ENCODE results near the gene TUBA1B.
"Not testable (repeated sequence)": the region's sequence is repeated elsewhere in the genome, so short reads cannot be mapped to it uniquely, and the experiment has no call there.

TUBA1B gene

DNA sequence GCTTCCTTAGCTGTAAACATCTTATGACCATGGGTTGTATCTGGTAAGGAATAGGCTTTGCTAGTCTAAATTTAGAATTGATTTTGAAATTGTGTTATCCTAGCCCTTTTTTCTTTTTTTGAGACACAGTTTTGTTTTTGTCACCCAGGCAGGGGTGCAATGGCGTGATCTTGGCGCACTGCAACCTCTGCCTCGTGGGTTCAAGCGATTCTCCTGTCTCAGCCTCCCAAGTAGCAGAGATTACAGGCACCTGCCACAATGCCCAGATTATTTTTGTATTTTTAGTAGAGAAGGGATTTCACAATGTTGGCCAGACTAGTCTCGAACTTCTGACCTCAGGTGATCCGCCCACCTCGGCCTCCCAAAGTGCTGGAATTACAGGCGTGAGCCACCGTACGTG lies 2.4 kb upstream of the TUBA1B start:
- TF ChIP-seq, protein P1, sequence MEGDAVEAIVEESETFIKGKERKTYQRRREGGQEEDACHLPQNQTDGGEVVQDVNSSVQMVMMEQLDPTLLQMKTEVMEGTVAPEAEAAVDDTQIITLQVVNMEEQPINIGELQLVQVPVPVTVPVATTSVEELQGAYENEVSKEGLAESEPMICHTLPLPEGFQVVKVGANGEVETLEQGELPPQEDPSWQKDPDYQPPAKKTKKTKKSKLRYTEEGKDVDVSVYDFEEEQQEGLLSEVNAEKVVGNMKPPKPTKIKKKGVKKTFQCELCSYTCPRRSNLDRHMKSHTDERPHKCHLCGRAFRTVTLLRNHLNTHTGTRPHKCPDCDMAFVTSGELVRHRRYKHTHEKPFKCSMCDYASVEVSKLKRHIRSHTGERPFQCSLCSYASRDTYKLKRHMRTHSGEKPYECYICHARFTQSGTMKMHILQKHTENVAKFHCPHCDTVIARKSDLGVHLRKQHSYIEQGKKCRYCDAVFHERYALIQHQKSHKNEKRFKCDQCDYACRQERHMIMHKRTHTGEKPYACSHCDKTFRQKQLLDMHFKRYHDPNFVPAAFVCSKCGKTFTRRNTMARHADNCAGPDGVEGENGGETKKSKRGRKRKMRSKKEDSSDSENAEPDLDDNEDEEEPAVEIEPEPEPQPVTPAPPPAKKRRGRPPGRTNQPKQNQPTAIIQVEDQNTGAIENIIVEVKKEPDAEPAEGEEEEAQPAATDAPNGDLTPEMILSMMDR (IDR thresholded peaks at IDR 0.05; ENCODE audit: extremely low read depth, insufficient read depth, missing control alignments), result no peak
- no peak for DNase-seq (ENCODE audit: low spot score)
- in situ Hi-C loops (cut with MboI; ENCODE audit: low pct_unique_long_range_greater_than_20kb, low sequenced_read_pairs, unreplicated experiment), result no loop called here

DNA sequence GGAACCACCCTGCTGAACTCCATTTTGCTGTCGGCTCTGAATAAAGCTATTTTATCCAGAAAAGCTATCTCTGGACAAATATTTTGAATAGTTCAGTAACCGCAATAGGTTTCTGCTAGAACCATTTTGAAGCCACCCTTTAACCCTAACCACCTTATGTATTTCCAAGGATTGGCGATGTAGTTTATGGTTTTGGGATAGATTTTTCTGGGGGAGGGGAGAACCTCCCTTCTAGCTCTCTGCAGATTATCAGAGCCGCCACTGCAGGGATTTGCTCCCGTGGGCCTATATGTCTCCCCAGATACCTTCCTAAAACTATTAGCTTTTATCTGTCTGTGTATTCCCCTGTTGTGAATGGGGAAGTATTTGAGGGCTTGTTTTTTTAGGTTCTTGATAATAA lies 1.8 kb upstream of the TUBA1B start:
- TF ChIP-seq, protein P1 (IDR thresholded peaks at IDR 0.05; ENCODE audit: extremely low read depth, insufficient read depth, missing control alignments), result no peak
- in situ Hi-C loops (cut with MboI; ENCODE audit: low pct_unique_long_range_greater_than_20kb, low sequenced_read_pairs, unreplicated experiment), result no loop called here
- no peak for DNase-seq (ENCODE audit: low spot score)

DNA sequence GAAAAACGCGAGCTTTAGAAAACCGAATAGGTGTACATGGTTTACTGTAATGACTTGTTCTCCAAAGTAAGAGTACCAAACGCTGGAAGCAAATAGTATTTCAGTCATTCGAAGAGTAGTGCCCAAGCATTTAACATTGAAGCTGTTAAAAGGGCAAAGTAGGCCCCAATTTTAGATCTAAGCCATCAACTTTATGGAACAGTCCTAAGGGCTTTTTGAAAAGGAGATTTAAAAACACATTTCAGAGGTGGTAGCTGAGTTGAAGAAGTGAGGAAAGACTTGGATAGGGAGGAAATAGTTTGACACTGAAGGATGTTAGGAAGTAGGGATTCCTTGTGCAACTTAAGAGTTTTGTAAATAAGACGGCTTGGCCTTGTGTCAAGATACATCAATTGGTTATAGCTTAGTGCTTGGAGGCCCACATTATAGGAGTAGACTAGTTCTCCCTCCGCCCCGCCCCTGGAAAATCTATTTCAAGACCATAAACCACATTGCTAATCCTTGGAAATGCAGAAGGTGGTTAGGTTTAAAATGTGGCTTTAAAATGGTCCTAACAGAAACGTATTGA lies 783 bp upstream of the TUBA1B start:
- peak; percentile 28 for DNase-seq (ENCODE audit: low spot score)
- TF ChIP-seq, protein P1 (IDR thresholded peaks at IDR 0.05; ENCODE audit: extremely low read depth, insufficient read depth, missing control alignments), result no peak
- in situ Hi-C loops (cut with MboI; ENCODE audit: low pct_unique_long_range_greater_than_20kb, low sequenced_read_pairs, unreplicated experiment), result no loop called here

DNA sequence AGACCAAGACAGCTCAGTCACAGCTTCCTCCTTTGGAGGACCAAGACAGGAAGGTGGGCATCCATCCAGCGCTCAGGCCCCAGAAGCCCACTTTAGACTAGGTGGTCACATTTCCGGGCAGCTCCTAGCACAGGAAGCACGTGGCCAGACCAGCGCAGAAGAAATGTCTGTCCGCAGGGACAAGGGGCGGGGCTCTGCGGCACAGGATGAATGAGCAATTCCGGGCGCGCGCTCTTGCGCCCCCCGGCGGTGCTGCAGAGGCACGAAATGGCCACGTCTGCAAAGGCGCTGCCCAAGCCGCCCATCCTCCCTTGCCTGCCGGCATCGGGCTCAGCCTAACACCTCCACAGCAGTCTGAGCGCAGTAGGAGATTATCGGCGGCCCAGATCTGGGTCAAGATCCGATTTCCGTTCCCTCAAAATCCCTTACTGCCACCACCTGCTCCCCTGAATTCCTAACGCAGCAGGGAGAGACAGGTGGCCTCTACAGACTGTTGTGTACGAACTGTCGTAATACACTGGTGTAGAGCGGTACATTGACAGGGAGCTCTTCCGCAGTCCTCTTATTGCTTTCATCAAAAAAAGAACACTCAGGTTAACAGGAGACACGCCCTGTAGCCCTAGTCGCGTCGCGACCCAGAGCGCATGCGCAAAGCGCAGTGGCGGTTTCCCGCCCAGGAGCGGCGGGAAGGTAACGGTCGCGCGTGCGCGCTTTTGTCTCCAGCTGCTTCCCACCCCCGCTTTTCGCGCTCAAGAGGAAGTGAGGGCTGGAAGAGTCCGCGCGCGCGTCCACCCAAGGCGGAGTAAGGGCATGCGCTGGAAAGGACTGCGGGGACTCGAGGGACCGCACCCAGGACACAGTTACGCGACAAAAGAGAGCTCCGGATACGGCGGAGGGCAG lies 794 bp downstream of the TUBA1B start:
- in situ Hi-C loops (cut with MboI; ENCODE audit: low pct_unique_long_range_greater_than_20kb, low sequenced_read_pairs, unreplicated experiment), result no loop called here
- TF ChIP-seq, protein P1 (IDR thresholded peaks at IDR 0.05; ENCODE audit: extremely low read depth, insufficient read depth, missing control alignments), result peak; percentile 96
- peak; percentile 92 for DNase-seq (ENCODE audit: low spot score)

DNA sequence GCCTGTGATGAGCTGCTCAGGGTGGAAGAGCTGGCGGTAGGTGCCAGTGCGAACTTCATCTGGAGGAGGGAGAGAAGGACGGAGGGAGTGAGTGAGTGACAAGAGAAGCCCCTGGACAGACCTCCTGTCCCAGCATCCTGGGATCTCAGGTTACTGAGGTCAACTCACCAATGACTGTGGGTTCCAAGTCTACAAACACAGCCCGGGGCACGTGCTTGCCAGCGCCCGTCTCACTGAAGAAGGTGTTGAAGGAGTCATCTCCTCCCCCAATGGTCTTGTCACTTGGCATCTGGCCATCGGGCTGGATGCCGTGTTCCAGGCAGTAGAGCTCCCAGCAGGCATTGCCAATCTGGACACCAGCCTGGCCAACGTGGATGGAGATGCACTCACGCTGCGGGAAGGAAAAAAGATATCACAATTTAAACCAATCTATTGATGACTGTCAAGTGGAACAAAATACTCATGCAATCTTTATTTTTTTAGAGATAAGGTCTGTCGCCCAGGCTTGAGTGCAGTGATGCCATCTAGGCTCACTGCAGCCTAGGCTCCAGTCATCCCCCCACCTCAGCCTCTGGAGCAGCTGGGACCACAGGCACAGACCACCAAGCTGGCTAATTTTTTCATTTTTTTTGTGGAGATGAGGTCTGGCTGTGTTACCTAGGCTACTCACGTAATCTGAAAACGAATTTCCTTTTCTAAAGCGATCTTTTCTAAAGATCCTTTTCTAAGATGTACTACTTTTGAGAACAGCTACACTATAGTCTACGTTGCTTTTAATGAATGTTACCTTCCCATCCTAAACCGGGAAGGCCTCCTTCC lies 1.7 kb downstream of the TUBA1B start:
- no peak for DNase-seq (ENCODE audit: low spot score)
- in situ Hi-C loops (cut with MboI; ENCODE audit: low pct_unique_long_range_greater_than_20kb, low sequenced_read_pairs, unreplicated experiment), result no loop called here
- TF ChIP-seq, protein P1 (IDR thresholded peaks at IDR 0.05; ENCODE audit: extremely low read depth, insufficient read depth, missing control alignments), result no peak

DNA sequence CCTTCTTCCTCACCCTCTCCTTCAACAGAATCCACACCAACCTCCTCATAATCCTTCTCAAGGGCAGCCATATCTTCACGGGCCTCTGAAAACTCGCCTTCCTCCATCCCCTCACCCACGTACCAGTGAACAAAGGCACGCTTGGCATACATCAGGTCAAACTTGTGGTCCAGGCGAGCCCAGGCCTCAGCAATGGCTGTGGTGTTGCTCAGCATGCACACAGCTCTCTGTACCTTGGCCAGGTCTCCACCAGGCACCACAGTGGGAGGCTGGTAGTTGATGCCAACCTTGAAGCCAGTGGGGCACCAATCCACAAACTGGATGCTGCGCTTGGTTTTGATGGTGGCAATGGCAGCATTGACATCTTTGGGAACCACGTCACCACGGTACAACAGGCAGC lies 3.2 kb downstream of the TUBA1B start:
- in situ Hi-C loops (cut with MboI; ENCODE audit: low pct_unique_long_range_greater_than_20kb, low sequenced_read_pairs, unreplicated experiment); DNase-seq (ENCODE audit: low spot score): not testable (repeated sequence)

Data from GM13977 (cell line).